Stimulated activated CD8-positive, alpha-beta memory T cell treated with anti-CD3 and anti-CD28 coated beads, Interleukin-2, amount 100 ng/mL, for 48 hours (primary cell): ENCODE measurements around the gene GLYR1.
A peak's percentile ranks its signal among the peaks of the same experiment; 100 is the strongest.

ENCODE experiments used
- DNase-seq, 2 donors: peaks; one replicate each; pipeline ENCODE4 v3.0.0-alpha.2; 2020; ENCODE audit warnings: low read depth in 2 of 2

The GLYR1 gene

GRCh38 chr16:4850211-4850610, 3.1 kb upstream of the GLYR1 start:
- no peak for DNase-seq

- peak; percentile 8 to 17 for DNase-seq
Observed at GRCh38 chr16:4847774-4848587, 893 bp upstream of the GLYR1 start.

- DNase-seq, result peak; percentile 7 to 11
Observed at GRCh38 chr16:4846503-4846900, 586 bp downstream of the GLYR1 start.

- no peak for DNase-seq
Observed at GRCh38 chr16:4840984-4841383, 6.1 kb downstream of the GLYR1 start.

- DNase-seq, result no peak
Observed at GRCh38 chr16:4839942-4840341, 7.1 kb downstream of the GLYR1 start.

- no peak for DNase-seq
Observed at GRCh38 chr16:4837733-4838501, 9.2 kb downstream of the GLYR1 start.

GRCh38 chr16:4836727-4837126, 10.4 kb downstream of the GLYR1 start:
- DNase-seq, result no peak

GRCh38 chr16:4833584-4833983, 13.5 kb downstream of the GLYR1 start:
- no peak for DNase-seq

- DNase-seq, result no peak
Observed at GRCh38 chr16:4832698-4833343, 14.3 kb downstream of the GLYR1 start.

GRCh38 chr16:4831616-4832015, 15.5 kb downstream of the GLYR1 start:
- DNase-seq, result no peak

- DNase-seq, result no peak
Observed at GRCh38 chr16:4830408-4830807, 16.7 kb downstream of the GLYR1 start.

- no peak for DNase-seq
Observed at GRCh38 chr16:4828567-4829321, 18.3 kb downstream of the GLYR1 start.

GRCh38 chr16:4826980-4827379, 20.1 kb downstream of the GLYR1 start:
- DNase-seq, result no peak

- DNase-seq, result no peak
Observed at GRCh38 chr16:4826526-4826925, 20.6 kb downstream of the GLYR1 start.

GRCh38 chr16:4825196-4825595, 21.9 kb downstream of the GLYR1 start:
- no peak for DNase-seq

- DNase-seq, result no peak
Observed at GRCh38 chr16:4820652-4821051, 26.4 kb downstream of the GLYR1 start.

GRCh38 chr16:4814542-4815173, 32.4 kb downstream of the GLYR1 start:
- no peak for DNase-seq

- no peak for DNase-seq
Observed at GRCh38 chr16:4814046-4814445, 33.0 kb downstream of the GLYR1 start.

- DNase-seq, result no peak
Observed at GRCh38 chr16:4813251-4814003, 33.7 kb downstream of the GLYR1 start.

- no peak for DNase-seq
Observed at GRCh38 chr16:4811773-4812172, 35.3 kb downstream of the GLYR1 start.

- no peak for DNase-seq
Observed at GRCh38 chr16:4811242-4811641, 35.8 kb downstream of the GLYR1 start.
